Mammary epithelial cell (primary cell): ENCODE results near the gene EXD3.

Experiments
- EZH2 ChIP-seq: IDR thresholded peaks from 2 replicates; pipeline ENCODE4 v1.6.1; 2012; ENCODE audit warnings: low read length, inconsistent platforms, borderline replicate concordance
- TF ChIP-seq, protein P1 (sequence below), 2 donors: IDR thresholded peaks in 1 of 2; conservative IDR thresholded peaks in 1 of 2; 2 replicates each; pipeline ENCODE4 v1.5.1; 2011 to 2012; ENCODE audit warnings: inconsistent platforms in 2 of 2, low read length in 2 of 2, mild to moderate bottlenecking in 2 of 2, control low read depth in 1 of 2, low read depth in 1 of 2; ENCODE audit not compliant: insufficient read depth in 1 of 2; ENCODE audit errors: extremely low read depth in 1 of 2

DNA sequence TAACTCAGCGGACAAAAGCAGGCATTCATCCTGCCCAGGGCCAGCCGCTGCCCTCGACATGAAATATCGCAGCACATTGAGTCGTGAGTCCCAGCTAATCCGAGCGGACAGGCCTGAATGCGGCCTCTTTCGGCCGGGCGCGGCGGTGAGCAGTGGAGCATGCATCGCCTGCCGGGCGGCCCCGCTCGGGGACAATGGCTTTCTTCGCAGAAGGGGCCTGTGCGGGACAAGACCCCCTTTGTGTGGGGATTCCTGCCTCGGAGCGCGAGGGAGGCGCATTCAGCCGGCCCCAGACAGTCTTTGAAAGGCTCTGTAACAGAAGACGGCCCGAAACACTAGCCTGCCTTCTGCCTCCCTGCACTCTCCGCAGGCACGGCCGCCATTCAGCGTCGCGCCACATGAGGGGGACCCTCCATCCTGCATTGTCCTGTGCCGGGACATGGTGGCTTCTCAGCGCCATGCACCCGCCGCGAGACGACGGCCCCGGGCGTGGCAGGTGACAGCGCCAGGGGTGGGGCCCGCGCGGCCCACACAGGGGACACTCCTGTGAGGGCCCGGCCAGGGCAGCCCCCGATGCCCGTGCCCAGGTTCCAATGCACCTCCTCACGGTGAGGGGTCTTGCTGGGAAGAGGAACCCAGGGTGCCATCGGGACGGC lies 52.0 kb downstream of the EXD3 start:
- TF ChIP-seq, protein P1, sequence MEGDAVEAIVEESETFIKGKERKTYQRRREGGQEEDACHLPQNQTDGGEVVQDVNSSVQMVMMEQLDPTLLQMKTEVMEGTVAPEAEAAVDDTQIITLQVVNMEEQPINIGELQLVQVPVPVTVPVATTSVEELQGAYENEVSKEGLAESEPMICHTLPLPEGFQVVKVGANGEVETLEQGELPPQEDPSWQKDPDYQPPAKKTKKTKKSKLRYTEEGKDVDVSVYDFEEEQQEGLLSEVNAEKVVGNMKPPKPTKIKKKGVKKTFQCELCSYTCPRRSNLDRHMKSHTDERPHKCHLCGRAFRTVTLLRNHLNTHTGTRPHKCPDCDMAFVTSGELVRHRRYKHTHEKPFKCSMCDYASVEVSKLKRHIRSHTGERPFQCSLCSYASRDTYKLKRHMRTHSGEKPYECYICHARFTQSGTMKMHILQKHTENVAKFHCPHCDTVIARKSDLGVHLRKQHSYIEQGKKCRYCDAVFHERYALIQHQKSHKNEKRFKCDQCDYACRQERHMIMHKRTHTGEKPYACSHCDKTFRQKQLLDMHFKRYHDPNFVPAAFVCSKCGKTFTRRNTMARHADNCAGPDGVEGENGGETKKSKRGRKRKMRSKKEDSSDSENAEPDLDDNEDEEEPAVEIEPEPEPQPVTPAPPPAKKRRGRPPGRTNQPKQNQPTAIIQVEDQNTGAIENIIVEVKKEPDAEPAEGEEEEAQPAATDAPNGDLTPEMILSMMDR (conservative IDR thresholded peaks at IDR 0.05 in 1 of 2, IDR thresholded peaks at IDR 0.05 in 1 of 2; ENCODE audit: extremely low read depth in 1 of 2, insufficient read depth in 1 of 2, low read depth in 1 of 2, low read length in 2 of 2) = no peak
- no peak for TF ChIP-seq EZH2
